NCI-H2171 (cell line): ENCODE data around the gene MYO18A.

Experiments
- DNase-seq: peaks from one replicate; lab custom pipeline; 2025; lab: John Stamatoyannopoulos, UW

The MYO18A gene

GRCh38 chr17:29032013-29032856 is 148.0 kb downstream of the MYO18A start:
- DNase-seq: no peak

- DNase-seq: no peak
These were observed 148.7 kb downstream of the MYO18A start for GRCh38 chr17:29031488-29031887.

- DNase-seq: no peak
These were observed 155.8 kb downstream of the MYO18A start for GRCh38 chr17:29024316-29024952.

DNA sequence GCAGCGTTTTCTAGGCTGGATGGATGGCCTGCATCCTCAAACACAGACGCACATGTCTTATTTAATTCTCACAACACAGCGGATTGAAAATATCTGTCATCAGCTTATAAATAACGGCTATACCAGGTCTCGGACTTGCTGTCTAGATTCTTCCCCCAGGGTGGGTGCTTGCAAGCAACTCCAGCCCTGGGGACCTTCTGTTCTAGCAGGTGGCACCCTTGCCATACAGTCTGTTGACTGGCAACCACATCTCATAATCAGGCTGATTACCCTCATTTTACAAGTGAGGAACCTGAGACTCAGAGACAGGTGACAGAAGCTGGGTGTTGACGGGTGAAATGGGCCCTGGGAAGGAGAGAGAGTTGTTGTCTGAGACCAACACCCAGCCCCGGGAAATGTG is 158.1 kb downstream of the MYO18A start:
- peak; percentile 73 for DNase-seq

DNA sequence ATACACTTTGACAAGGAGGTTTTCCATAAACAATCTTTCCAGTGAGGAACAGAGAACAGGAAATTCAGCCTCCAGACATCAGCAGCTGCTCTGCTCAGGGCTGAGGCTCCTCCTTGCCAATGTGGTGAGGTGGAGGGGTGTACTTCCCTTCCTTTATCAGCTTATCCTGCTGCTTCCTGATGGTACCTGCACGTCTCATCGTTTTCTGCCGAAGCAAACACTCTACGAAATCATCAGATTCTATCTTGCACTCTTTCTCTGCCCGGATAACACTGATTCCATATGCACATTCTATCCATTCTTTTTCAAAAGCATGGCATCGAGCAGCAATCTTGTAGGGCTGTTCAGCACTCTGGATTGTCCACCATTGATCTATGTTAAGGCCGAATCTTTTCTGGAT is 159.0 kb downstream of the MYO18A start:
- DNase-seq: no peak
